Hepatocyte (in vitro differentiated cells): Measurements from ENCODE around the gene CHAT.

Experiments used
- EZH2 ChIP-seq: fragments of 200-600 bp; sonication (generic); IDR thresholded peaks from 2 replicates; pipeline ENCODE4 v1.6.1; 2016; ENCODE audit warnings: antibody characterized with exemption, mild to moderate bottlenecking, borderline replicate concordance
- EZH2phosphoT487 ChIP-seq: fragments of 200-600 bp; sonication (generic); IDR thresholded peaks from one replicate; pipeline ENCODE4 v1.6.1; 2018; ENCODE audit warnings: antibody characterized with exemption, mild to moderate bottlenecking, low read depth, moderate library complexity; ENCODE audit not compliant: unreplicated experiment, severe bottlenecking
- TF ChIP-seq, protein P1 (sequence below): fragments of 200-600 bp; sonication (generic); IDR thresholded peaks from 2 replicates; pipeline ENCODE4 v1.5.1; 2016; ENCODE audit warnings: antibody characterized with exemption, mild to moderate bottlenecking; ENCODE audit not compliant: poor library complexity

DNA sequence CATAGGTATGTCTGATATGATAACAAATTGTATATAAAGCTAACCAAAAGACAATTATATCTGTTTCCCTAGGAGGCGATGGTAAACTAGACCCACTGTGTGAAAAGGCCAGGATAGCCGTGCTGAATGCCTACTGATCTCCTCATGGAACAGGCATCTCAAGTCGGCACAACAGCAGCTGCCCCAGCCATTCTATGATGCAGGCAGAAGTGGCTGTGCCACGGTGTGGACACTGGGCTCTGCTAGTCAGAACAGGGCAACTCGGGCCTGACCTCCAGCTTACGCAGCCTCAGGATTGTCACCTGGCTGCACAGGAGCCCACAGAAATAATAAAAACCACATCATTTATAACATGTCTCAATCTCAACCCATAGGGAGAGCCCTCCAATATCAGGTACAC is 80.6 kb downstream of the CHAT start:
- no peak for TF ChIP-seq EZH2
- TF ChIP-seq, protein P1, sequence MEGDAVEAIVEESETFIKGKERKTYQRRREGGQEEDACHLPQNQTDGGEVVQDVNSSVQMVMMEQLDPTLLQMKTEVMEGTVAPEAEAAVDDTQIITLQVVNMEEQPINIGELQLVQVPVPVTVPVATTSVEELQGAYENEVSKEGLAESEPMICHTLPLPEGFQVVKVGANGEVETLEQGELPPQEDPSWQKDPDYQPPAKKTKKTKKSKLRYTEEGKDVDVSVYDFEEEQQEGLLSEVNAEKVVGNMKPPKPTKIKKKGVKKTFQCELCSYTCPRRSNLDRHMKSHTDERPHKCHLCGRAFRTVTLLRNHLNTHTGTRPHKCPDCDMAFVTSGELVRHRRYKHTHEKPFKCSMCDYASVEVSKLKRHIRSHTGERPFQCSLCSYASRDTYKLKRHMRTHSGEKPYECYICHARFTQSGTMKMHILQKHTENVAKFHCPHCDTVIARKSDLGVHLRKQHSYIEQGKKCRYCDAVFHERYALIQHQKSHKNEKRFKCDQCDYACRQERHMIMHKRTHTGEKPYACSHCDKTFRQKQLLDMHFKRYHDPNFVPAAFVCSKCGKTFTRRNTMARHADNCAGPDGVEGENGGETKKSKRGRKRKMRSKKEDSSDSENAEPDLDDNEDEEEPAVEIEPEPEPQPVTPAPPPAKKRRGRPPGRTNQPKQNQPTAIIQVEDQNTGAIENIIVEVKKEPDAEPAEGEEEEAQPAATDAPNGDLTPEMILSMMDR: no peak
- no peak for TF ChIP-seq EZH2phosphoT487
